Stomach (tissue), 9 donors: Measurements from ENCODE around the gene ESCO1. TPM values are rescaled to one million over a fixed set of nuclear protein-coding genes. Genes with fewer than 3 reads are reported as not detected.

Experiments used
- DNase-seq, 2 donors: peaks; one replicate each; pipeline versions ENCODE4 v3.0.0 to v3.0.0-alpha.2; 2013 to 2019
- H3K27ac ChIP-seq, 5 donors: fragments of 200-600 bp in 4 of 5; sonication (generic) in 4 of 5; one replicate each; pipeline ENCODE4 v1.5.1; 2013 to 2019; ENCODE audit warnings: mild to moderate bottlenecking in 1 of 5, moderate library complexity in 1 of 5
- H3K27me3 ChIP-seq, 3 donors: fragments of 200-600 bp; sonication (generic); one replicate each; pipeline ENCODE4 v1.5.1; 2017 to 2019; ENCODE audit warnings: mixed run types in 1 of 3
- H3K36me3 ChIP-seq, 4 donors: fragments of 200-600 bp; sonication (generic); 1 replicate in 3 of 4; 2 replicates in 1 of 4; pipeline ENCODE4 v1.5.1; 2016 to 2019
- H3K4me1 ChIP-seq, 4 donors: fragments of 200-600 bp; sonication (generic); one replicate each; pipeline ENCODE4 v1.5.1; 2016 to 2019
- H3K4me3 ChIP-seq, 4 donors: fragments of 200-600 bp; sonication (generic) in 3 of 4; one replicate each; pipeline ENCODE4 v1.5.1; 2016 to 2019; ENCODE audit warnings: mild to moderate bottlenecking in 1 of 4
- H3K9me3 ChIP-seq, 4 donors: fragments of 200-600 bp; sonication (generic); one replicate each; pipeline ENCODE4 v1.5.1; 2016 to 2019
- EP300 ChIP-seq: sonication (generic); formaldehyde crosslinking; IDR thresholded peaks from one replicate; pipeline ENCODE4 v1.6.1; 2017; ENCODE audit warnings: antibody characterized with exemption
- POLR2A ChIP-seq, 4 donors: fragments of 450-650 bp; IDR thresholded peaks; one replicate each; pipeline ENCODE4 v1.6.1; 2016; ENCODE audit warnings: antibody characterized with exemption in 4 of 4, control low read depth in 2 of 4, mild to moderate bottlenecking in 1 of 4, moderate library complexity in 1 of 4
- POLR2AphosphoS5 ChIP-seq, 3 donors: sonication (generic); formaldehyde crosslinking; IDR thresholded peaks; one replicate each; pipeline ENCODE4 v1.6.1; 2016; ENCODE audit warnings: antibody characterized with exemption in 3 of 3
- WGBS, 5 donors: extraction: QIAGEN DNeasy Blood & Tissue Kit in 3 of 5; methylation state at CpG; one replicate each; pipeline versions ENCODE4 v1.1.5 to v1.1.7; 2013 to 2018; 5-methylcytosine and 5-hydroxymethylcytosine counted together
- intact Hi-C: fragments of 100-400 bp; cut with DNase I; formaldehyde crosslinking; loops from one replicate; pipeline ENCODE4 v1.15.1; 2023; ENCODE audit warnings: low total_unique reads
- polyA plus RNA-seq, 3 donors: library from polyadenylated mRNA; stranded (reverse); fragments of 200-250 nt; gene quantifications; one replicate each; pipeline ENCODE4 v1.2.3, GENCODE V29; 2013
- total RNA-seq, 5 donors: library from RNA; depleted of rRNA; stranded (reverse); fragments of >200 nt; gene quantifications; one replicate each; pipeline versions ENCODE4 v1.1.0 to v1.2.3, GENCODE V29; 2014 to 2016
- TF ChIP-seq, protein P1 (sequence below), 7 experiments: fragments of 450-650 bp in 4 of 7; fragments of 200-600 bp in 3 of 7; sonication (generic) in 3 of 7; IDR thresholded peaks; one replicate each; pipeline ENCODE4 v1.5.1; 2016 to 2019; ENCODE audit warnings: antibody characterized with exemption in 7 of 7, control low read depth in 2 of 7, mild to moderate bottlenecking in 1 of 7
- donor health status: healthy with polysubstance abuse.
- donor health status: Bipolar disorder and iron deficiency.
- donor health status: healthy.

The ESCO1 gene
- total and polyA plus RNA-seq, 8 donors = 5.2 to 53.6 (median 16.0) TPM

GRCh38 chr18:21602299-21602587, 1.7 kb upstream of the ESCO1 start:
- intact Hi-C loops = no loop called here
- 81 to 90% (median 88%) methylated on average over 5 of the region's 5 CpGs for WGBS, 5 donors
- peak in 1 of 2 donors; percentile 23 for DNase-seq
- H3K27ac ChIP-seq = peak overlapping the region in 2 of 5 donors; percentile 28 to 60
- no peaks in the 10 kb centered on the region for H3K36me3 ChIP-seq
- H3K27me3 ChIP-seq = no peaks in the 10 kb centered on the region
- H3K9me3 ChIP-seq = no peaks in the 10 kb centered on the region
- H3K4me3 ChIP-seq = no peak overlapping the region
- TF ChIP-seq POLR2AphosphoS5 (IDR thresholded peaks at IDR 0.05) = no peak
- TF ChIP-seq, protein P1, sequence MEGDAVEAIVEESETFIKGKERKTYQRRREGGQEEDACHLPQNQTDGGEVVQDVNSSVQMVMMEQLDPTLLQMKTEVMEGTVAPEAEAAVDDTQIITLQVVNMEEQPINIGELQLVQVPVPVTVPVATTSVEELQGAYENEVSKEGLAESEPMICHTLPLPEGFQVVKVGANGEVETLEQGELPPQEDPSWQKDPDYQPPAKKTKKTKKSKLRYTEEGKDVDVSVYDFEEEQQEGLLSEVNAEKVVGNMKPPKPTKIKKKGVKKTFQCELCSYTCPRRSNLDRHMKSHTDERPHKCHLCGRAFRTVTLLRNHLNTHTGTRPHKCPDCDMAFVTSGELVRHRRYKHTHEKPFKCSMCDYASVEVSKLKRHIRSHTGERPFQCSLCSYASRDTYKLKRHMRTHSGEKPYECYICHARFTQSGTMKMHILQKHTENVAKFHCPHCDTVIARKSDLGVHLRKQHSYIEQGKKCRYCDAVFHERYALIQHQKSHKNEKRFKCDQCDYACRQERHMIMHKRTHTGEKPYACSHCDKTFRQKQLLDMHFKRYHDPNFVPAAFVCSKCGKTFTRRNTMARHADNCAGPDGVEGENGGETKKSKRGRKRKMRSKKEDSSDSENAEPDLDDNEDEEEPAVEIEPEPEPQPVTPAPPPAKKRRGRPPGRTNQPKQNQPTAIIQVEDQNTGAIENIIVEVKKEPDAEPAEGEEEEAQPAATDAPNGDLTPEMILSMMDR (IDR thresholded peaks at IDR 0.05) = no peak
- TF ChIP-seq EP300 = no peak
- TF ChIP-seq POLR2A (IDR thresholded peaks at IDR 0.05) = no peak
- H3K4me1 ChIP-seq = peaks cover 17 to 45% (median 26%) of the 10 kb centered on the region in 4 donors

DNA sequence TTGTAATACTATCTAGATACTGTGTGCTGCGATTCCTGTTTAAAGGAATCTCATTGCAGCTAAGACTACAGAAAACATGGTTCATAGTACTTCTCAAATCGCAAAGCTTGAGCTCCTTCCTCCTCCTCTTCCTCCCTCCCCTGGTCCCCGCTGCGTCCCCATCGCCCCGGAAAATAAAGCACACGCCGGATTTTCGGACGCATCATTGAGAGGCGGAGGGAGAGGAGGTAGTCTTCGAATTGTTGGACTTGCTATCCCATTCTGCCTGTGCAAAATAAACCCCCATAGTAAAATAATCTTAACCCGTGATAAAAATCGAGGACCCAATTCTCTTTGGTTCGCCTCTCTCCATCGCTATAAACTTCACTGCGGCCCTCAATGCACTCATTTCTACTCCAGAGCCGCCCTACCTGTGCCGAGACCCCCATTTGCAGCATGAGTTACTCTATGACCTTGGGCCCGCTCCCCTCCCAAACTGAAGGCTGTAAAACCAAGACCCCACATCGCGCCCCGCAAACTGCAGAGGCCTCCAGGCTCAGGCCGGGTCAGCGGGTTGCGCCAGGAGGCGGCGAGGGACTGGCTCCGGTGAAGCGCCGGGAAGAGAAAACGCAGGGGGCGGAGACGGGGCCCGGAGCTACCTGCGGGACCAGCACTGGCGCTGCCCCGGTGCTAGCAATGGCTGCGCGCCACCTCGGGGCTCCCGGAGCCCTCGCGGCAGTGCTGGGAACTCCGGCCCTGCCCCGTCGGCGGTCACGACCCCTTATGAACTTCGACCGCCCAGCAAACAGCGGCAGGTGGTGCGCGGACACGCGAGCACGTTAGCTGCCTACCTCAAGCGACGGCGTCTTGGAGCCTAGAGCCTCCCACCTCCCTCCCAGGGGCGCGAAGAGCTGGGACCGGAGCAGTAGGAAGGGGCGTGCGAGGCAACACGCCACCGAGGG, 649 bp downstream of the ESCO1 start:
- Histone ChIP-seq H3K9me3 (no peaks in the 10 kb centered on the region), H3K27ac (peak overlapping the region; percentile 96 to 100 (median 97)), H3K27me3 (no peaks in the 10 kb centered on the region), H3K4me1 (peaks cover 17 to 49% (median 33%) of the 10 kb centered on the region in 4 donors), H3K36me3 (no peaks in the 10 kb centered on the region), H3K4me3 (peak overlapping the region; percentile 71 to 86 (median 75))
- TF ChIP-seq, protein P1 (IDR thresholded peaks at IDR 0.05) = peak in 1 of 7 experiments; percentile 22
- TF ChIP-seq POLR2AphosphoS5 (IDR thresholded peaks at IDR 0.05) = no peak
- TF ChIP-seq EP300 = no peak
- WGBS, 5 donors = 0 to 1% (median 0%) methylated on average over 47 to 67 of the region's 67 CpGs
- peak; percentile 78 to 89 for DNase-seq
- intact Hi-C loops = no loop called here

GRCh38 chr18:21598726-21599584, 1.5 kb downstream of the ESCO1 start:
- Histone ChIP-seq H3K27ac (peak overlapping the region in 4 of 5 donors; percentile 96 to 100 (median 98)), H3K36me3 (no peaks in the 10 kb centered on the region), H3K4me3 (peak overlapping the region; percentile 71 to 86 (median 75)), H3K27me3 (no peaks in the 10 kb centered on the region), H3K4me1 (peaks cover 12 to 43% (median 33%) of the 10 kb centered on the region in 4 donors), H3K9me3 (no peaks in the 10 kb centered on the region)
- intact Hi-C loops = no loop called here
- 46 to 60% (median 50%) methylated on average over 18 of the region's 18 CpGs for WGBS, 5 donors
- DNase-seq = peak in 1 of 2 donors; percentile 32
- TF ChIP-seq EP300 (no peak), POLR2AphosphoS5 (IDR thresholded peaks at IDR 0.05) (no peak), POLR2A (IDR thresholded peaks at IDR 0.05) (no peak)
- TF ChIP-seq, protein P1 (IDR thresholded peaks at IDR 0.05) = no peak

GRCh38 chr18:21597620-21598019, 2.9 kb downstream of the ESCO1 start:
- no peak for TF ChIP-seq EP300
- no peak for TF ChIP-seq POLR2A (IDR thresholded peaks at IDR 0.05)
- TF ChIP-seq, protein P1 (IDR thresholded peaks at IDR 0.05) = no peak
- no peak for TF ChIP-seq POLR2AphosphoS5 (IDR thresholded peaks at IDR 0.05)
- no peaks in the 10 kb centered on the region for H3K27me3 ChIP-seq
- H3K27ac ChIP-seq = no peak overlapping the region
- 46 to 73% (median 54%) methylated on average over 1 of the region's 1 CpG for WGBS, 5 donors
- no peak for DNase-seq
- peaks cover 12 to 43% (median 33%) of the 10 kb centered on the region in 4 donors for H3K4me1 ChIP-seq
- H3K36me3 ChIP-seq = no peaks in the 10 kb centered on the region
- intact Hi-C loops = no loop called here
- H3K4me3 ChIP-seq = no peak overlapping the region
- H3K9me3 ChIP-seq = no peaks in the 10 kb centered on the region
